BLaER1 (cell line): ENCODE results near the gene TWIST2.

Experiments used
- H3K27ac ChIP-seq: shearing (Covaris generic); formaldehyde crosslinking; 2 replicates; pipeline ENCODE4 v1.8.1; 2022
- H3K27me3 ChIP-seq: shearing (Covaris generic); formaldehyde crosslinking; 2 replicates; pipeline ENCODE4 v1.8.1; 2022
- H3K36me3 ChIP-seq: shearing (Covaris generic); formaldehyde crosslinking; 2 replicates; pipeline ENCODE4 v1.8.1; 2022
- H3K4me1 ChIP-seq: shearing (Covaris generic); formaldehyde crosslinking; 2 replicates; pipeline ENCODE4 v1.8.1; 2022
- H3K4me2 ChIP-seq: shearing (Covaris generic); formaldehyde crosslinking; 2 replicates; pipeline ENCODE4 v1.8.1; 2022
- H3K4me3 ChIP-seq: shearing (Covaris generic); formaldehyde crosslinking; 2 replicates; pipeline ENCODE4 v1.8.1; 2022
- H3K9ac ChIP-seq: shearing (Covaris generic); formaldehyde crosslinking; 2 replicates; pipeline ENCODE4 v1.8.1; 2022
- H3K9me3 ChIP-seq: shearing (Covaris generic); formaldehyde crosslinking; 2 replicates; pipeline ENCODE4 v1.8.1; 2022
- H4K20me1 ChIP-seq: shearing (Covaris generic); formaldehyde crosslinking; 2 replicates; pipeline ENCODE4 v1.8.1; 2022
- Cebpa-rat ChIP-seq: shearing (Covaris generic); IDR thresholded peaks from 2 replicates; pipeline ENCODE4 v1.8.1; 2022

TWIST2 gene

DNA sequence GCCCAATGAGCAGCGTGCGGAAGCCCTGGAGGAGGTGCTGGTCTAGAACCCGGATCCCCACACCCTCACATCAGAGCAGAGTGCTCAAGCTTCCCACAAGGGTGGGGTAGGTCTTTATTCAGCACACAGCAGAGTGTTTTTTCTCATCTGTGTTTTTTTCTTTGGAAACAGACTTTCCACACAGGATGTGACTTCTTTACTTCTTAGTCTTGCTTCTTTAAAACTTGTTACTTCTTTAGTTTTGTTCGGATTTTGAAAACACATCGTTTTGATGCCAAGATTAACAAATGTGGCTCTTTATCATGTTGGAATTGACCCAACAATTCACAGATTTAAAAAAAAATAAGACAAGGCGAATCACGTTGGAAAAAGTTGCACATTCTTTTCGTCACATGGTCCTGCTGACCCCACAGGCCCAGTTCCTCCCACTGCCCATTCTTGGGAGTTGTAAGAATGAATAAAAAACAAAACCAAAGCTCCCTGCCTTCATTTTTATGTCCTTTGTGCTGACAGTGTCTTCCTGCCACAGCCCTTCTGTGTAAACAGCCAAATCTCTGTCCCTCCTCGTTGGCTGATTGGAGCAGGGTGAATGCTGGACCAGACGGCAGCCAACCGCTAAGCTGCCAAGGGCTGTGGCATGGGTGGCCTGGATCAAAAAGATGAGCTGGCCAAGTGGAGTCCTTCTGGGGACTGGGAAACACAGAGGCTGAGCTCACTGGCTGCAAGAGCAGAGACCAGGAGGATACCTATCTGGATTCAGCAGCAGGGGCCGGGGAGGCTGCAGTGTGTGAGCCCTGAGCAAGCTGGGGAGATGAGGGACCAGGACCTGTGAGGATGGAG is 81.6 kb downstream of the TWIST2 start:
- Histone ChIP-seq H3K27me3 (no peaks in the 10 kb centered on the region), H3K9ac (no peak overlapping the region), H3K27ac (no peak overlapping the region), H3K9me3 (peaks cover 17% of the 10 kb centered on the region; the same call in 1 of the 2 replicates), H3K4me3 (no peak overlapping the region), H3K36me3 (no peaks in the 10 kb centered on the region), H4K20me1 (no peaks in the 10 kb centered on the region), H3K4me1 (no peaks in the 10 kb centered on the region), H3K4me2 (no peak overlapping the region)
- no peak for TF ChIP-seq Cebpa-rat

DNA sequence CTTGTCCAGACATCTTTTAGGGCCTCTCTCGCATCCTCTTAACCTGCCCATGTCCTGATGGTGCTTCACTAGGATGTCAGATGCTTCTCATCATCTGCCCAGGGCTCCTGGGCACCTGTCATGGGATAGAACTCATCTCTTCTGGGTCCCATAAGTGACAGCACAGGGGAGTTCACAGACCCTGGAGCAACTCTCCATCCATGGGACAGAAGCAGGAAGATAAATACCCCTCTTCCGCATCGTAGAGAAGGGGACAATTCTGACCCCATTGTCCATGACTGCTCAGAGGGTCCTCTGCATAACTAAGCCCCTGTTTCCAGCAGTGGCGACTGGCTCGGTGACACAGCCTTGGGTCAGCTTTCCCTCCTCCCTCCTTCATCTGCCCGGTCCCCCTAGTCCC is 82.3 kb downstream of the TWIST2 start:
- H3K4me2 ChIP-seq: no peak overlapping the region
- H3K4me3 ChIP-seq: no peak overlapping the region
- no peaks in the 10 kb centered on the region for H3K27me3 ChIP-seq
- no peak for TF ChIP-seq Cebpa-rat
- H3K9me3 ChIP-seq: peaks cover 23% of the 10 kb centered on the region
- H3K9ac ChIP-seq: no peak overlapping the region
- no peaks in the 10 kb centered on the region for H4K20me1 ChIP-seq
- H3K27ac ChIP-seq: no peak overlapping the region
- no peaks in the 10 kb centered on the region for H3K4me1 ChIP-seq
- no peaks in the 10 kb centered on the region for H3K36me3 ChIP-seq

DNA sequence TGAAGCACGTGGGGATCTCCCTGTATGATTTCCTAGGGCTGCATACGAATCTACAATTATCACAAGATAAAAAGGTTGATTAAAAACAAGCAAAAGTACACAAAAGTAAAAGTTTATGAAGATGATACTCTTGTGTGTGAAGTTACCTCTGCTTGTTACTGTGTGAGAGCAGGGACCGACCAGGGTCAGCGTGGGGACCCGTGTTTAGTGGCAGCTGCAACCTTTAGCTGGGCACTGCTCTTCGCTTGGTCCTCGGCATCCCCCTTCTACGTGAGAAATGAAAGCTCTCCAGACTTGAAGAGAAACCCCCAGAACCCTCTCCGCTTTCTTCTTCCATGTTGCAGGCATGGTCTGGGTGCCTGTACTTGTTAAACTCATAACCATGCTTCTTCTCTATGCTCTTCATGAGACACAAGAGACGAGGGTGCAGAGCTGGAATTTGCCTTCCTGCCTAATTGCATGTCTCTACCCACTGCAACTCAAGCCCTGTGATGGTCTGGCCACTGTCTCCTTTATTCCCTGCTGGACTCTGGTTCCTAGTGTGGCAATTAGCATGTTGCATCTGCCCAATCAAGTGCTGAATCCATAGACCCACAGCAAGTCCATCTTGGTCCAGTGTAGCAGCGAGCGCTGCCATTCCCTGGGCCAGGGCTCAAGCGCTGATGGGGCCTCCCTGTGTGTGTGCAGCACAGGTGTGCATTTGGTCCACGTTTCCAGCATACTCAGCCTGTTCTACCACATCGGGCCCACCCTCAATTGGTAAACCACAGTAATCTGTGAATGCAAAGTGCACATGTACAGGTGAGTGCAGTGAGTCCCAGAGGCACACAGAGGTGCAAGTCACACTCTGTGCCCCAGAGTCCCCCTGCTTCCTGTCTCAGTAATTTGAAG is 88.5 kb downstream of the TWIST2 start:
- Histone ChIP-seq H3K9me3 (peaks cover 36% of the 10 kb centered on the region), H3K4me3 (no peak overlapping the region), H3K27ac (no peak overlapping the region), H3K36me3 (no peaks in the 10 kb centered on the region), H4K20me1 (no peaks in the 10 kb centered on the region), H3K9ac (no peak overlapping the region), H3K4me2 (peak overlapping the region; percentile 67), H3K4me1 (peaks cover 20% of the 10 kb centered on the region), H3K27me3 (no peaks in the 10 kb centered on the region)
- no peak for TF ChIP-seq Cebpa-rat

DNA sequence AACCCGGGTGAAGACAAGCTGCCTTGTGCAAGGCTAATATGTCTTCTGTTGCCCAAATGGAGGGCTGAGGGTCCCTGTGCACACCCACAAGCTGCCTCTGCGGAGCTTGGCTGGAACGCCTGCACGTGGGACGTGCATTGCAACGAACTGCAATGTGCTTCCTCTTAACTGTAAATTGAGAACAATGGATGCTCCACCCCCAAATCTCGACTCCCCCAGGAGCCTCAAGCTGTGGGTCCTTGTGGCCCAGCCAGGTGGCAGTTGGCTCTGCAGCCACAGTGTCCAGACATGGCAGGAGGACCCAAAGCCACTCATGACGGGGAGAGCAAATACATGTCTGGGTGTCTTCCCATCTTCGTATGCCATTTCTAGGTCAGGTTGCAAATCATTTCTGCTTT is 90.1 kb downstream of the TWIST2 start:
- Histone ChIP-seq H3K4me3 (no peak overlapping the region), H4K20me1 (no peaks in the 10 kb centered on the region), H3K36me3 (no peaks in the 10 kb centered on the region), H3K27me3 (no peaks in the 10 kb centered on the region), H3K9ac (no peak overlapping the region), H3K9me3 (peaks cover 32% of the 10 kb centered on the region), H3K27ac (no peak overlapping the region), H3K4me1 (peaks cover 20% of the 10 kb centered on the region), H3K4me2 (peak overlapping the region; percentile 67)
- TF ChIP-seq Cebpa-rat: no peak

DNA sequence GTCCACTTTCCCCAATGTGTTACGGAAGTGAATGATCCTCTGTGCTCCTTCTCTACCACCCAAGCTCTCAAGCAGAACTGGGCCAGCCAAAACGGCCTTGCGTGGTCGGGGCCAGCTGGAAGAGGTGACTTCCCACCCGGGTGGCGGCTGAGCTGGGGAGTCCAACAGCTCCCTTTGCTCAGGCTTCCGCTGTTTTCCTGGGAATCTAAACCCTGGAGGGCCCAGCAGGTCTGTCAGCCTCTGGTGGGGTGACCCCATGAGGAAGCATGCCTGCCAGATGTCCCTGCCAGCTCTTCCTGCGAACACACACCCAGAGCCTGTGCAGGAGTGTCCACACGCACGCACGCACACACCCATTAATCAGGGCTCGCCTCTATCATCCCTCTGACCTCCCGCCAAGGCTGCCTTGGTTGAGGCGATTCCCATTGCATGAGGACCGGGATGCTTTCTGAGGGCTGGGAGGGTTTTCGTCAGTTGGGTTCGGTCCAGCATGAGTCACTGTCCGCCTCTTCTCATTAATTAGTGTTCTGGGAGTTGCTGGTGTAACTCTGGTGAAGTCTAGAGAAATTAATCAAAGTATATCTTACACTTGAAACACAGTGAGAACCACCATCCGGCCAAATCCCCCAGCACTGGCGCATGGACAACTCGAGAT is 90.6 kb downstream of the TWIST2 start:
- Histone ChIP-seq H3K27ac (no peak overlapping the region), H3K4me3 (no peak overlapping the region), H3K4me2 (no peak overlapping the region), H3K27me3 (no peaks in the 10 kb centered on the region), H3K36me3 (no peaks in the 10 kb centered on the region), H3K9ac (no peak overlapping the region), H3K9me3 (peaks cover 29% of the 10 kb centered on the region), H4K20me1 (no peaks in the 10 kb centered on the region), H3K4me1 (peaks cover 20% of the 10 kb centered on the region)
- no peak for TF ChIP-seq Cebpa-rat

DNA sequence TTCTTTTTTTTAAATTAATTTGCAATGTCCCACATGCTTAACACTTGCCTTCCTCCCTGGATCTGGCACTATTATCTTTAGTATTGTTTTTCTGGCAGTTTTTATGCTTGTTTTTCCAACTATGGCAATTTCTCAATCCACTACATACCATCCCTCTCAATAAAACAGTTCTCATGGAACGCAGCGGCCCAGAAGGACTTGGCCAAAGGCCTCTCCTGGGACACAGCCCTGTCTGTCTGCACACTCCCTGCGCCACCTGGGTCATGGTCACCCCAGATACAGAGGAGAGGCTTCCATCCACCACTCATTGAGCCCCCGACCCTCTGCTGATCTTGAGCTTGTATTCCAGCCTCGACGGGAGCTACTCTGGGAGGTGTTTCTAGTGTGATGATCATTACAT is 91.2 kb downstream of the TWIST2 start:
- Histone ChIP-seq H3K27me3 (no peaks in the 10 kb centered on the region), H3K27ac (no peak overlapping the region), H3K9me3 (peaks cover 24% of the 10 kb centered on the region), H3K4me2 (no peak overlapping the region), H3K9ac (no peak overlapping the region), H3K36me3 (no peaks in the 10 kb centered on the region), H4K20me1 (no peaks in the 10 kb centered on the region), H3K4me3 (no peak overlapping the region), H3K4me1 (peaks cover 20% of the 10 kb centered on the region)
- TF ChIP-seq Cebpa-rat: no peak

DNA sequence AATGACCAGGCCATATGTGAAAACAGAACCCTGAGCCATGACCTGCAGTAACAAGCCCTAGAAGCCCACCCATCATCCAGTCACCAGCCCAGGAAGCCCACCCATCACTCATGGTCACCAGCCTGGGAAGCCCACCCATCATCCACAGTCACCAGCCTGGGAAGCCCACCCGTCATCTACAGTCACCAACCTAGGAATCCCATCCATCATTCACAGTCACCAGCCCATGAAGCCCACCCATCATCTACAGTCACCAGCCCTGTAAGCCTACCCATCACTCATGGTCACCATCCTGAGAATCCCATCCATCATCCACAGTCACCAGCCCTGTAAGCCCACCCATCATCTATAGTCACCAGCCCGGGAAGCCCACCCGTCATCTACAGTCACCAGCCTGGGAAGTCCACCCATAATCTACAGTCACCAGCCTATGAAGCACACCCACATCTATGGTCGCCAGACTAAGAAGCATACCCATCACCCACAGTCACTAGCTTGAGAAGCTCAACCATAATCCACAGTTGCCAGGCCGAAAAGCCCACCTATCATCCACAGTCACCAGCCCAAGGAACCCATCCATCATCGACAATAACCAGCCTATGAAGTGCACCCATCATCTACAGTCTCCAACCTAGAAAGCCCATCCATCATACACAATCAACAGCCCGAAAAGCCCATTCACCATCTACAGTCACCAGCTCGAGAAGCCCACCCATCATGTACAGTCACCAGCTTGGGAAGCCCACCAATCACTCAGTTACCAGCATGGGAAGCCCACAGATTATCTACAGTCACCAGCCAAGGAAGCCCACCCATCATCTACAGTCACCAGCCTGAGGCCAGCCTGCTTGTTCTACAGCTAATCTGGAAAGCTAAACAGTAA is 91.9 kb downstream of the TWIST2 start:
- Histone ChIP-seq H3K4me1 (peaks cover 20% of the 10 kb centered on the region), H4K20me1 (no peaks in the 10 kb centered on the region), H3K36me3 (no peaks in the 10 kb centered on the region), H3K27ac (no peak overlapping the region), H3K9ac (no peak overlapping the region), H3K4me2 (no peak overlapping the region), H3K9me3 (peaks cover 23% of the 10 kb centered on the region), H3K4me3 (no peak overlapping the region), H3K27me3 (no peaks in the 10 kb centered on the region)
- no peak for TF ChIP-seq Cebpa-rat

DNA sequence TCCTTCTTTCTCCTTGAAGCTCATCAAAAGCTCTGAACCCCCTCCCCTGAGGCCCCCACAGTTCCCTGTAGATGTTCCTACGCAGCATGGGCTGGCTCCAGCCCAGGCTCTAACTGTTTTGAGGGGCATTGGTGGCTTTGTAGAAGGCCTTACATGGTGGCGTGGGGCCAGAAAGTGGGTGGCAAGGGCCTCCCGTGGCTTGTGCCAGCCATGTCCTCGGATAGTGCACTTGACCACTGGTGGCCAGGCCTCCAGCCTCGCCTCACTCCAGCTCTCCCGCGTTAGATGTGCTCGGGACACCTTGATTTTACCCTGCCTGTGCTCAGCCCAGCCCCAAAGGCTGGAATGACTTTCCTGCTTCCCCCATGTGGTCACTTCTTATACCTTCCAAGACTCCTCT is 92.9 kb downstream of the TWIST2 start:
- Histone ChIP-seq H4K20me1 (no peaks in the 10 kb centered on the region), H3K4me3 (no peak overlapping the region), H3K36me3 (no peaks in the 10 kb centered on the region), H3K9me3 (peaks cover 24% of the 10 kb centered on the region), H3K27me3 (no peaks in the 10 kb centered on the region), H3K4me1 (peaks cover 20% of the 10 kb centered on the region), H3K9ac (no peak overlapping the region), H3K27ac (no peak overlapping the region), H3K4me2 (no peak overlapping the region)
- no peak for TF ChIP-seq Cebpa-rat

DNA sequence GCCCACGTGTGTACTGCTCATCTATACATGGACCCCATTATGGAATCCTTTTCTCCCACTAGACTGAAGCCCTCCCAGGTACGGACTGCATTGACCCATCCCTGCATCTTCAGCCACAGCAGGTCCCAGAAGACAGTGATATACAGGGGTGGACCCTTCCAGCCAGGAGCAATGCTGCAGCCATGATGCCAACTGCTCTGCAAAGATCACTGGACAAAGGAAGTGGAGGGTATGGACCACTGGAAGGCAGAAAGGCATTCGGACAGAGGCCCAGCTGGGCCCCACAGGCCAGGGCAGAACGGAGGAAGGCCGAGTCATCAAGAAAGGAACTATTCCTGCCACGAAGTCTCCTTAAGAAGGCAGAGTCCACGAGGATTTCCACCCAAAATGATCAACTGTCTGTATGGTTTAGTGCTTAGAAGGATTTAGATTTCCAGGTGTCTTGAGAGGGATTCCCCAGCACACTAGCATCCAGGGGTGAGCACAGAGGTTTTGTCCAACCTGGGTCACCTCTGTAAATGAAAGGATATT is 93.4 kb downstream of the TWIST2 start:
- Histone ChIP-seq H3K36me3 (no peaks in the 10 kb centered on the region), H3K4me3 (no peak overlapping the region), H3K9me3 (peaks cover 27% of the 10 kb centered on the region), H3K4me2 (no peak overlapping the region), H3K4me1 (peaks cover 24% of the 10 kb centered on the region), H3K27ac (no peak overlapping the region), H3K27me3 (no peaks in the 10 kb centered on the region), H3K9ac (no peak overlapping the region), H4K20me1 (no peaks in the 10 kb centered on the region)
- no peak for TF ChIP-seq Cebpa-rat
